HepG2 (cell line): Measurements from ENCODE around the gene OGG1. TPM values are rescaled to one million over a fixed set of nuclear protein-coding genes. Genes with fewer than 3 reads are reported as not detected.

Experiments
- ATAC-seq: fragments of 200-7000 bp; cut with Tn5 transposase; 3 replicates; pipeline ENCODE4 v1.9.1; 2020; ENCODE audit warnings: mild to moderate bottlenecking, moderate library complexity
- BruUV-seq: library from RNA; stranded (reverse); fragments of 400-500 nt; replicated peaks from 2 replicates; lab custom pipeline; 2021; lab: Mats Ljungman, UMichigan
- CTCF ChIA-PET: fragments of 300-600 bp; formaldehyde crosslinking; extraction: SDS; loops from one replicate; lab custom pipeline; 2021; ENCODE audit warnings: low total read pairs, inconsistent platforms, low intra/inter-chr PET ratio; lab: Yijun Ruan, JAX
- POLR2A ChIA-PET: fragments of 350-600 bp; sonication (Branson Sonifier 250); formaldehyde crosslinking; loops from one replicate; lab custom pipeline; 2020; ENCODE audit warnings: antibody characterized with exemption, inconsistent platforms; lab: Yijun Ruan, JAX
- DNase-seq: peaks from one replicate; pipeline ENCODE4 v3.0.0-alpha.2; 2015; ENCODE audit warnings: low spot score
- FAIRE-seq: peaks from 3 replicates; lab custom pipeline; 2011; peaks lifted over from hg19 to GRCh38; lab: Jason Lieb, UNC
- H2AFZ ChIP-seq: one replicate; pipeline ENCODE4 v1.6.1; 2011; ENCODE audit warnings: low read length, inconsistent platforms
- H3K27ac ChIP-seq: fragments of 300-600 bp; 3 replicates; pipeline ENCODE4 v1.8.0; 2011; ENCODE audit warnings: mixed run types, mild to moderate bottlenecking, mixed read lengths, low read length, inconsistent platforms; ENCODE audit not compliant: insufficient read depth; ENCODE audit errors: extremely low read length
- H3K27me3 ChIP-seq, 2 experiments: fragments of 200-600 bp in 1 of 2; 2 replicates in 1 of 2; 3 replicates in 1 of 2; pipeline versions ENCODE4 v1.6.0 to v1.8.0; 2011; ENCODE audit warnings: low read length in 2 of 2, mild to moderate bottlenecking in 2 of 2, moderate library complexity in 2 of 2, inconsistent platforms in 1 of 2; ENCODE audit not compliant: insufficient read depth in 2 of 2, control insufficient read depth in 1 of 2
- H3K36me3 ChIP-seq, 2 experiments: fragments of 200-600 bp in 1 of 2; replicated peaks in 1 of 2; 2 replicates in 1 of 2; 3 replicates in 1 of 2; pipeline versions ENCODE4 v1.5.1 to v1.8.0; 2011; ENCODE audit warnings: low read length in 2 of 2, inconsistent platforms in 1 of 2; ENCODE audit not compliant: insufficient read depth in 2 of 2, control insufficient read depth in 1 of 2
- H3K4me1 ChIP-seq: 2 replicates; pipeline ENCODE4 v1.5.1; 2012; ENCODE audit warnings: low read length, inconsistent platforms; ENCODE audit not compliant: insufficient read depth
- H3K4me2 ChIP-seq: 2 replicates; pipeline ENCODE4 v1.6.0; 2011; ENCODE audit warnings: low read depth, low read length, inconsistent platforms
- H3K4me3 ChIP-seq, 3 experiments: fragments of 200-600 bp in 1 of 3; sonication (generic), shearing (Covaris generic) in 1 of 3; replicated peaks in 1 of 3; 2 replicates each; pipeline ENCODE4 v1.5.1; 2011 to 2016; ENCODE audit warnings: low read length in 3 of 3, inconsistent platforms in 2 of 3, low read depth in 2 of 3, mild to moderate bottlenecking in 2 of 3, control low read depth in 1 of 3, mixed read lengths in 1 of 3; ENCODE audit not compliant: insufficient read depth in 1 of 3
- H3K79me2 ChIP-seq: one replicate; pipeline ENCODE4 v1.6.1; 2011; ENCODE audit warnings: low read length, inconsistent platforms; ENCODE audit not compliant: insufficient read depth
- H3K9ac ChIP-seq: 2 replicates; pipeline ENCODE4 v1.6.0; 2011; ENCODE audit warnings: mild to moderate bottlenecking, low read depth, low read length, inconsistent platforms; ENCODE audit not compliant: insufficient read depth
- H3K9me3 ChIP-seq: 2 replicates; pipeline ENCODE4 v1.5.1; 2012; ENCODE audit warnings: mild to moderate bottlenecking, low read length
- H4K20me1 ChIP-seq: 2 replicates; pipeline ENCODE4 v1.6.0; 2011; ENCODE audit warnings: inconsistent platforms, mild to moderate bottlenecking, low read length, moderate library complexity; ENCODE audit not compliant: insufficient read depth
- ADNP ChIP-seq: sonication (generic); formaldehyde crosslinking; IDR thresholded peaks from 2 replicates; pipeline ENCODE4 v1.4.0; 2020; ENCODE audit warnings: missing genetic modification reagents
- FOXK1 ChIP-seq: sonication (generic); formaldehyde crosslinking; IDR thresholded peaks from 2 replicates; pipeline ENCODE4 v1.4.0; 2020; ENCODE audit warnings: low read depth, missing genetic modification reagents, borderline replicate concordance
- GTF3A ChIP-seq: sonication (generic); formaldehyde crosslinking; conservative IDR thresholded peaks from 2 replicates; pipeline ENCODE4 v1.4.0; 2020; ENCODE audit warnings: mild to moderate bottlenecking, missing genetic modification reagents
- MED1 ChIP-seq: sonication (generic); formaldehyde crosslinking; IDR thresholded peaks from 2 replicates; pipeline ENCODE4 v1.4.0; 2020; ENCODE audit warnings: missing genetic modification reagents
- NR2F1 ChIP-seq, 2 experiments: fragments of 450-650 bp in 1 of 2; formaldehyde crosslinking in 1 of 2; IDR thresholded peaks; 2 replicates each; pipeline versions ENCODE4 v1.5.0 to v1.6.1; 2016 to 2020; ENCODE audit warnings: mild to moderate bottlenecking in 1 of 2, missing compliant biosample characterization in 1 of 2, missing genetic modification reagents in 1 of 2, moderate library complexity in 1 of 2
- PRDM10 ChIP-seq: sonication (generic); formaldehyde crosslinking; IDR thresholded peaks from 2 replicates; pipeline ENCODE4 v1.4.0; 2020; ENCODE audit warnings: low read depth, missing genetic modification reagents
- SAP130 ChIP-seq: IDR thresholded peaks from 2 replicates; pipeline ENCODE4 v1.6.1; 2016; ENCODE audit warnings: low read depth
- TBX3 ChIP-seq: fragments of 450-650 bp; IDR thresholded peaks from 2 replicates; pipeline ENCODE4 v1.6.1; 2017; ENCODE audit warnings: antibody characterized with exemption, mild to moderate bottlenecking, inconsistent platforms, borderline replicate concordance
- ZNF253 ChIP-seq: sonication (generic); formaldehyde crosslinking; IDR thresholded peaks from 2 replicates; pipeline ENCODE4 v1.8.0; 2022; ENCODE audit warnings: mild to moderate bottlenecking, missing genetic modification reagents, borderline replicate concordance
- ZNF317 ChIP-seq: sonication (generic); formaldehyde crosslinking; IDR thresholded peaks from 2 replicates; pipeline ENCODE4 v1.5.0; 2020; ENCODE audit warnings: mild to moderate bottlenecking, missing genetic modification reagents
- ZNF331 ChIP-seq: sonication (generic); formaldehyde crosslinking; IDR thresholded peaks from 2 replicates; pipeline ENCODE4 v1.4.0; 2020; ENCODE audit warnings: missing genetic modification reagents
- ZNF563 ChIP-seq: sonication (generic); formaldehyde crosslinking; IDR thresholded peaks from 2 replicates; pipeline ENCODE4 v1.8.0; 2022; ENCODE audit warnings: mild to moderate bottlenecking, moderate library complexity, missing genetic modification reagents
- ZNF605 ChIP-seq: sonication (generic); formaldehyde crosslinking; IDR thresholded peaks from 2 replicates; pipeline ENCODE4 v1.8.0; 2022; ENCODE audit warnings: mild to moderate bottlenecking, missing genetic modification reagents
- WGBS: methylation state at CpG from one replicate; pipeline ENCODE4 v1.1.6; 2017; ENCODE audit warnings: low lambda C conversion rate; 5-methylcytosine and 5-hydroxymethylcytosine counted together
- in situ Hi-C: cut with HindIII; loops from 2 replicates; pipeline ENCODE4 v1.10.0; 2017; ENCODE audit warnings: low pct_unique_long_range_greater_than_20kb; ENCODE audit not compliant: extremely low pct_ligation_motif_present
- intact Hi-C: fragments of 100-400 bp; cut with micrococcal nuclease; formaldehyde crosslinking; loops from one replicate; pipeline ENCODE4 v1.10.0; 2022; ENCODE audit not compliant: unreplicated experiment
- polyA plus RNA-seq, 8 experiments: library from polyadenylated mRNA; depleted of rRNA in 3 of 8; stranded (reverse) in 7 of 8; unstranded in 1 of 8; fragments of >200 nt; fragmentation: Illumina TruSeq in 4 of 8; extraction: Trizol in 4 of 8; gene quantifications; 2 replicates each; pipeline versions ENCODE4 v1.2.1 to v1.2.3, GENCODE V29; 2011 to 2016; ENCODE audit warnings: low read depth in 4 of 8, missing spikeins in 1 of 8, mixed read lengths in 1 of 8; ENCODE audit not compliant: insufficient read depth in 1 of 8
- total RNA-seq, 5 experiments: library from RNA; depleted of rRNA; stranded (reverse); fragments of >200 nt; fragmentation: Illumina TruSeq; extraction: Trizol; gene quantifications; 2 replicates each; pipeline ENCODE4 v1.2.3, GENCODE V29; 2016; ENCODE audit warnings: low read depth in 1 of 5

The OGG1 gene
- total and polyA plus RNA-seq, 2 of the 13 experiments (the other 11 are each of a cell fraction or from before 2014, with no cell fraction given) = 28.7 to 33.2 TPM

GRCh38 chr3:9769012-9769411, 19.3 kb downstream of the OGG1 start:
- Histone ChIP-seq H3K27ac (peak overlapping the region; percentile 57), H3K9me3 (no peaks in the 10 kb centered on the region), H4K20me1 (no peaks in the 10 kb centered on the region), H3K4me3 (peak overlapping the region; percentile 68 to 92 (median 76)), H3K79me2 (peaks cover 13% of the 10 kb centered on the region), H3K36me3 (peaks cover 4 to 13% of the 10 kb centered on the region in 2 experiments; a peak in 3 of 5 replicates), H3K4me1 (peaks cover 39% of the 10 kb centered on the region), H3K4me2 (peak overlapping the region; percentile 99), H3K9ac (peak overlapping the region; percentile 84), H2AFZ (no peak overlapping the region), H3K27me3 (no peaks in the 10 kb centered on the region; a peak in 1 of 5 replicates)
- POLR2A ChIA-PET = interaction anchor here (1.1 to 5.3 kb wide), 6 partner anchors 15 to 177 kb away, joined by 3 to 50 read pairs (median 8); partner anchors contain the start of genes ARPC4, BRPF1, IL17RC and OGG1
- in situ Hi-C loops = no loop called here
- FAIRE-seq (no peak), ATAC-seq (peak; percentile 8), DNase-seq (no peak)
- CTCF ChIA-PET = no interaction called here
- TF ChIP-seq ZNF605 (CRISPR knock-in tag) (peak; percentile 41; the same call in 1 of the 2 replicates), TBX3 (no peak), FOXK1 (no peak)
- WGBS = 36% methylated on average over 5 of the region's 5 CpGs
- BruUV-seq = no TSS peak
- intact Hi-C loops = no loop called here

- peaks cover 13% of the 10 kb centered on the region for H3K79me2 ChIP-seq
- no peaks in the 10 kb centered on the region; a peak in 1 of 5 replicates for H3K27me3 ChIP-seq
- H3K27ac ChIP-seq = peak within 1 kb of the TSS; percentile 57
- no TSS peak for BruUV-seq
- FAIRE-seq (no peak), ATAC-seq (peak; percentile 91), DNase-seq (peak; percentile 45)
- CTCF ChIA-PET = no interaction called here
- H3K9me3 ChIP-seq = no peaks in the 10 kb centered on the region
- POLR2A ChIA-PET = interaction anchor here (0.7 to 5.3 kb wide), 8 partner anchors 12 to 406 kb away, joined by 3 to 50 read pairs (median 6); partner anchors contain the start of genes ARPC4, BRPF1, IL17RC and OGG1
- H3K4me3 ChIP-seq = peak within 1 kb of the TSS; percentile 68 to 92 (median 76)
- 2% methylated on average over 13 of the region's 49 CpGs for WGBS
- H3K4me2 ChIP-seq = peak within 1 kb of the TSS; percentile 99
- peaks cover 4 to 13% of the 10 kb centered on the region in 2 experiments; a peak in 3 of 5 replicates for H3K36me3 ChIP-seq
- H2AFZ ChIP-seq = no peak within 1 kb of the TSS
- peak within 1 kb of the TSS; percentile 84 for H3K9ac ChIP-seq
- no peaks in the 10 kb centered on the region for H4K20me1 ChIP-seq
- in situ Hi-C loops = no loop called here
- H3K4me1 ChIP-seq = peaks cover 39% of the 10 kb centered on the region
- intact Hi-C loops = no loop called here
- TF ChIP-seq ZNF253 (CRISPR knock-in tag) (no peak), ZNF563 (peak; percentile 82), ADNP (CRISPR knock-in tag) (0 out of 2 replicates have a peak, but pooled peaks have one; percentile 26), SAP130 (CRISPR knock-in tag) (peak; percentile 61; the same call in 1 of the 2 replicates), NR2F1 (CRISPR knock-in tag; IDR thresholded peaks at IDR 0.05) (no peak), ZNF317 (CRISPR knock-in tag) (no peak), PRDM10 (CRISPR knock-in tag) (no peak), ZNF331 (CRISPR knock-in tag) (peak; percentile 99), MED1 (peak; percentile 44; the same call in 1 of the 2 replicates), GTF3A (peak; percentile 92)
These were observed 19.9 kb downstream of the OGG1 start, which contains the start of gene CAMK1 for GRCh38 chr3:9769426-9770275. Gene CAMK1 (minus strand): TSS chr3:9769947. CDS start chr3:9767749, 2,198 bp downstream.
